HG02642 (cell line): ENCODE measurements around the gene MPO.

Experiments
- ATAC-seq: cut with Tn5 transposase; IDR thresholded peaks from one replicate; pipeline ENCODE4 v1.9.1; 2021; ENCODE audit warnings: mild to moderate bottlenecking; ENCODE audit not compliant: unreplicated experiment, poor library complexity

The MPO gene

GRCh38 chr17:58307468-58308172 lies 26.9 kb upstream of the MPO start:
- ATAC-seq: no peak

GRCh38 chr17:58306131-58306951 lies 25.6 kb upstream of the MPO start:
- ATAC-seq: no peak

GRCh38 chr17:58305626-58306025 lies 24.9 kb upstream of the MPO start:
- no peak for ATAC-seq

- ATAC-seq: no peak
Observed at GRCh38 chr17:58304750-58305486, 24.2 kb upstream of the MPO start.

- ATAC-seq: no peak
Observed at GRCh38 chr17:58303971-58304749, 23.4 kb upstream of the MPO start.

- ATAC-seq: no peak
Observed at GRCh38 chr17:58302919-58303585, 22.3 kb upstream of the MPO start.

- no peak for ATAC-seq
Observed at GRCh38 chr17:58302171-58302918, 21.6 kb upstream of the MPO start.

- ATAC-seq: no peak
Observed at GRCh38 chr17:58301504-58302150, 20.9 kb upstream of the MPO start.

- ATAC-seq: no peak
Observed at GRCh38 chr17:58300336-58300735, 19.6 kb upstream of the MPO start.

- no peak for ATAC-seq
Observed at GRCh38 chr17:58294034-58294433, 13.3 kb upstream of the MPO start.

GRCh38 chr17:58291246-58291645 lies 10.5 kb upstream of the MPO start:
- ATAC-seq: no peak

GRCh38 chr17:58289869-58290268 lies 9.1 kb upstream of the MPO start:
- no peak for ATAC-seq

- ATAC-seq: no peak
Observed at GRCh38 chr17:58285422-58285810, 4.7 kb upstream of the MPO start.

- ATAC-seq: no peak
Observed at GRCh38 chr17:58284613-58285421, 4.1 kb upstream of the MPO start.

GRCh38 chr17:58283674-58284612 lies 3.2 kb upstream of the MPO start:
- no peak for ATAC-seq

- no peak for ATAC-seq
Observed at GRCh38 chr17:58282442-58282841, 1.7 kb upstream of the MPO start.

GRCh38 chr17:58281511-58282011 lies 826 bp upstream of the MPO start:
- no peak for ATAC-seq
